GM10847 (cell line): Measurements from ENCODE around the gene OMP.

Source experiments
- POLR2A ChIP-seq: IDR thresholded peaks from 2 replicates; pipeline ENCODE4 v1.6.1; 2011; ENCODE audit not compliant: insufficient read length; ENCODE audit errors: extremely low read depth

OMP gene

GRCh38 chr11:77121096-77121640 is 18.5 kb downstream of the OMP start:
- TF ChIP-seq POLR2A: no peak

GRCh38 chr11:77121876-77122575 is 19.4 kb downstream of the OMP start:
- no peak for TF ChIP-seq POLR2A

GRCh38 chr11:77122576-77123212 is 20.1 kb downstream of the OMP start:
- no peak for TF ChIP-seq POLR2A

- no peak for TF ChIP-seq POLR2A
Measured at GRCh38 chr11:77123591-77123990, 21.0 kb downstream of the OMP start.

DNA sequence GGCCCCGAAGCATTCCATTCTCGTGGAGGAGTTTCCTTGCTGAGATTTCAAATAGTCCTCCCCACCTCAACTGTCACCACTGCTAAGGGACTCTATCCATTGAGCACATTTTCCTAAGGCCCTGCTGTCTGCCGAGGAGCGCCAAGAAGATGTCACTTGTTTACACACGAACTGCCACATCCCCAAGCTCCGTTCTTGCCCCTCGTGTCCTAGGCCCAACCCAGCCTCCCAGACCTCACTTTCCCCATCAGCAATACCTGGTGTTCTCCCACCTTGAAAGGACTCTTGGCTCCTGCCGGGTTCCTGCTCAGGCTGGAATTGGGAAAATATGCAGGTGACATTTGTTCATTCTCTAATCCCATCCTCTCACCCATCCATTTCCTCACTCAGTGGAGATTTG is 21.4 kb downstream of the OMP start:
- TF ChIP-seq POLR2A: no peak

GRCh38 chr11:77124488-77124887 is 21.8 kb downstream of the OMP start:
- TF ChIP-seq POLR2A: no peak

- TF ChIP-seq POLR2A: no peak
Measured at GRCh38 chr11:77125191-77125590, 22.6 kb downstream of the OMP start.

DNA sequence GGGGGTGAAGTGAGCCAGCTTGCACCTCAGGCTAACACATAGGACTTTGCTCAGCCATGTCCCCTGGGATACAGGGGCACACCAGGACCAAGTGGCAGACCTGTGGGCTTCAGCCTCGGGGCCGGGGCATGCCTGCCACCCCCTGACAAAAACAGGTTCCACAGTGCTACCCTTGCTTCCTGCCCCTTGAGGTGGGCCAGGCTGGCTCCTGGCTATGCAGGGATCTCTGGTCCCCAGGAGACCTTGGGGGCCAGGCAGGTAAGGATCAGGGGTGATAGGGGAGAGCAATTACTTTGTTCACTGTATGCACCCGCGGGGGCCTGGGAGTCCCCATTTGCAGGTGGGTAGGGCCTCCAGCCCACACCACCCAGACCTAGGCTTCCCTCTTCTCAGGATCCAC is 23.1 kb downstream of the OMP start:
- no peak for TF ChIP-seq POLR2A

DNA sequence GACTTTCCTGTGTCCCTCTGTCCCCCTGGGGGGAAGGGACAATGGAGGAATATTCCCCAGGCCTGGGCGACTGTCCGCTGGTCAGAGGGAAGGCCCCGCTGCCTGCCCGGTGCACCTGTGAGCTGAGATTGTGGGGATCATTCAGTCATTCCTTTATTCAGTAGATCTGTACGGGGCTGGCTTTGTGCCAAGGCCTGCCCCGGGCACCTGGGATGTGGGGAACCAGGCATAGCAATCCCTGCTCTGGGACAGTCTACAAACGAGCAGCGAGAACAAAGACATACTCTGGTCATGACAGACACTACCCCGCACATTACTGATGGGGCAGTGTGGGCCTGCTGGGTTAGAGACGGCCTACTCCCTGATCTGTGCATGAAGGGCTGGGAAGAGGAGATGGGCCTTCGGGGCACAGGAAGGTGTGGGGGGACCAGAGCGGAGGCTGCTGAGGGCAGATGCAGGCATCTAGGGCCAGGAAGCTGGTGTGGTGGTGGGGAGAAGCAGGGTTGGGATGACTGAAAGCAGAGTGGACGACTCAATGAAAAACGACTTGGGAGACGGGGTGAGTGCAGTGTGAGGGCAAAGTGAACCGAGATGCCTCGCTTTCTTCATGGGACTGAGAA is 23.6 kb downstream of the OMP start:
- no peak for TF ChIP-seq POLR2A

DNA sequence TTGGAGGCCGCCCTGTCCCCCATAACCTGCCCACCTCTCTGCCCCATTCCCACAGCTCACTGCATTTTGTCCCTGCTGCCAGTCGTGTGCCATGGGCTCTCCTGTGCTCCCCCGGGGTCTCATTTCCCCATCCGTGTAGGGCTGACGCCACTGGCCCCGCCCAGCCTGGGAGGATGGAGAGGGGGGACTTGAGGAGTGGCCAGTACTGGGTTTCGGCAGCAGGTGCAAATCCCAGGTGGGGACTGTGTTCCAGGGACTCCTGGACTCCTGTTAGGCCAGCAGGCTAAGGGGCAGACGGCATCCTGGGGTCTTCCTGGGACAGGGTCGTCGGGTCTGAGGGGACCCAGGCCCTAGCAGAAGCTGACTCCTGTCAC is 24.2 kb downstream of the OMP start:
- TF ChIP-seq POLR2A: no peak

DNA sequence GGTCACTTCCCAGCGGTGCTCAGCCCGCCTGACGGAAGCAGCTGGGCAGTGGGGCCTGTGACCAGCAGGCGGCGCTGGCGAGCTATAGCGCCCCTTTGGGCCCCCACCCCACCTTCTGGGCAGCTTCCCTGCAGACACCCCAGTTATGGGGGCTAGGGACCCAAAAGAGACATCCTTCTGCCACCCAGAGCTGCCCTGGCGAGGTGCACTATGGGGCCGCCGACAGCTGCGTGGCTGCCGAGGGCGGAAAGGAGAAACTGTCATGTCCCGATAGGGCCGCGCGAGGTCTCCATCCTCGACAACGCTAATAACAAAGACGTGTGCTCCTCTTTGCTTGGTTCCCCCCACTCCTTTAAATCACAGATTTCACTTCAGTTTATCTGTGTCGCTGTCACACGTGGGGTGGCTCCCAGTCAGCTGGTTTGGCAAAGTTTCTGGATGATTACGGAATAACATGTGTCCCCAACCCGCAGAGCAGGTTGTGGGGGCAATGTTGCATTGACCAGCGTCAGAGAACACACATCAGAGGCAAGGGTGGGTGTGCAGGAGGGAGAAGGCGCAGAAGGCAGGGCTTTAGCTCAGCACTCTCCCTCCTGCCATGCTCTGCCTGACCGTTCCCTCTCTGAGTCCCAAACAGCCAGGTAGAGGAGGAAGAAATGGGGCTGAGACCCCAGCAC is 24.7 kb downstream of the OMP start:
- TF ChIP-seq POLR2A: no peak

DNA sequence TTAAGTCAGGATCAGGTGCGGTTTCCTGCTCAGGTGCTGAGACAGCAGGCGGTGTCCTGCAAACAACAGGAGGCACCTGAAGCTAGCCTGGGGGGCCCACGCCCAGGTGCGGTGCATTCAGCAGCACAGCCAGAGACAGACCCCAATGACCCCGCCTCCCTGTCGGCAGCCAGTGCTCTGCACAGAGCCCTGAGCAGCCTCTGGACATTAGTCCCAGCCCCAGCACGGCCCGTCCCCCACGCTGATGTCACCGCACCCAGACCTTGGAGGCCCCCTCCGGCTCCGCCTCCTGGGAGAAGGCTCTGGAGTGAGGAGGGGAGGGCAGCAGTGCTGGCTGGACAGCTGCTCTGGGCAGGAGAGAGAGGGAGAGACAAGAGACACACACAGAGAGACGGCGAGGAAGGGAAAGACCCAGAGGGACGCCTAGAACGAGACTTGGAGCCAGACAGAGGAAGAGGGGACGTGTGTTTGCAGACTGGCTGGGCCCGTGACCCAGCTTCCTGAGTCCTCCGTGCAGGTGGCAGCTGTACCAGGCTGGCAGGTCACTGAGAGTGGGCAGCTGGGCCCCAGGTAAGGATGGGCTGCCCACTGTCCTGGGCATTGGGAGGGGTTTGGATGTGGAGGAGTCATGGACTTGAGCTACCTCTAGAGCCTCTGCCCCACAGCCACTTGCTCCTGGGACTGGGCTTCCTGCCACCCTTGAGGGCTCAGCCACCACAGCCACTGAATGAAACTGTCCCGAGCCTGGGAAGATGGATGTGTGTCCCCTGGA is 25.5 kb downstream of the OMP start, which contains the start of gene MYO7A:
MYO7A (plus strand) TSS at position 327 of the 772 bp plus-strand sequence. CDS start 2,389 bp downstream, outside the sequence.
- TF ChIP-seq POLR2A: no peak

GRCh38 chr11:77129069-77129841 is 26.6 kb downstream of the OMP start:
- no peak for TF ChIP-seq POLR2A

DNA sequence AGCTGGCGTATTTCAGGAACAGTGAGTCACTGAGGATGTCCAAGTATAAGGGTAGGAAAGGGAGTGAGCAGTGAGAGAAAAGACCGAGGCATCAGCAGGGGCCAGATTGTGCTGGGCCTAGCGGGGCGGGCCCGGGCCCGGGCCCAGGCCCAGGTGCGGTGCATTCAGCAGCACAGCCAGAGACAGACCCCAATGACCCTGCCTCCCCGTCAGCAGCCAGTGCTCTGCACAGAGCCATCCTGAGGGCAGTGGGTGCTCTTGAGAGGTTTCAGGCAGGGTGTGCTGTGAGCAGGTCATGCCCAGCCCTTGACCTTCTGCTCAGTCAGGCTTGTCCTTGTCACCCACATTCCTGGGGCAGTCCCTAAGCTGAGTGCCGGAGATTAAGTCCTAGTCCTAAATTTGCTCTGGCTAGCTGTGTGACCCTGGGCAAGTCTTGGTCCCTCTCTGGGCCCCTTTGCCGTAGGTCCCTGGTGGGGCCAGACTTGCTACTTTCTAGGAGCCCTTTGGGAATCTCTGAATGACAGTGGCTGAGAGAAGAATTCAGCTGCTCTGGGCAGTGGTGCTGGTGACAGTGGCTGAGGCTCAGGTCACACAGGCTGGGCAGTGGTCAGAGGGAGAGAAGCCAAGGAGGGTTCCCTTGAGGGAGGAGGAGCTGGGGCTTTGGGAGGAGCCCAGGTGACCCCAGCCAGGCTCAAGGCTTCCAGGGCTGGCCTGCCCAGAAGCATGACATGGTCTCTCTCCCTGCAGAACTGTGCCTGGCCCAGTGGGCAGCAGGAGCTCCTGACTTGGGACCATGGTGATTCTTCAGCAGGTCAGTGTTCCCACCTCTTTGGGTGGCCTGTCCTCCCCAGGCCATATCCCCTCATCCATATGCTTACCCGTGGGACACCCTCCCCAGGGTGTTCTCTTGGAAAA is 27.5 kb downstream of the OMP start:
- no peak for TF ChIP-seq POLR2A
